GM13977 (cell line): ENCODE measurements around the gene C8G.

Experiments used
- DNase-seq: peaks from one replicate; pipeline ENCODE4 v3.0.0; 2012; ENCODE audit warnings: low spot score
- in situ Hi-C: fragments of 300-500 bp; cut with MboI; formaldehyde crosslinking; loops from one replicate; pipeline ENCODE4 v1.12.0; 2022; ENCODE audit warnings: low sequenced_read_pairs, low pct_unique_long_range_greater_than_20kb, mixed read lengths, inconsistent platforms; ENCODE audit not compliant: unreplicated experiment
- TF ChIP-seq, protein P1 (sequence below): IDR thresholded peaks from 2 replicates; pipeline ENCODE4 v1.5.1; 2012; ENCODE audit warnings: mild to moderate bottlenecking, control low read depth; ENCODE audit not compliant: insufficient read depth; ENCODE audit errors: extremely low read depth, missing control alignments

Gene C8G

GRCh38 chr9:136941231-136942111 lies 3.6 kb upstream of the C8G start:
- in situ Hi-C loops, result no loop called here
- TF ChIP-seq, protein P1, sequence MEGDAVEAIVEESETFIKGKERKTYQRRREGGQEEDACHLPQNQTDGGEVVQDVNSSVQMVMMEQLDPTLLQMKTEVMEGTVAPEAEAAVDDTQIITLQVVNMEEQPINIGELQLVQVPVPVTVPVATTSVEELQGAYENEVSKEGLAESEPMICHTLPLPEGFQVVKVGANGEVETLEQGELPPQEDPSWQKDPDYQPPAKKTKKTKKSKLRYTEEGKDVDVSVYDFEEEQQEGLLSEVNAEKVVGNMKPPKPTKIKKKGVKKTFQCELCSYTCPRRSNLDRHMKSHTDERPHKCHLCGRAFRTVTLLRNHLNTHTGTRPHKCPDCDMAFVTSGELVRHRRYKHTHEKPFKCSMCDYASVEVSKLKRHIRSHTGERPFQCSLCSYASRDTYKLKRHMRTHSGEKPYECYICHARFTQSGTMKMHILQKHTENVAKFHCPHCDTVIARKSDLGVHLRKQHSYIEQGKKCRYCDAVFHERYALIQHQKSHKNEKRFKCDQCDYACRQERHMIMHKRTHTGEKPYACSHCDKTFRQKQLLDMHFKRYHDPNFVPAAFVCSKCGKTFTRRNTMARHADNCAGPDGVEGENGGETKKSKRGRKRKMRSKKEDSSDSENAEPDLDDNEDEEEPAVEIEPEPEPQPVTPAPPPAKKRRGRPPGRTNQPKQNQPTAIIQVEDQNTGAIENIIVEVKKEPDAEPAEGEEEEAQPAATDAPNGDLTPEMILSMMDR, result no peak
- DNase-seq, result no peak

DNA sequence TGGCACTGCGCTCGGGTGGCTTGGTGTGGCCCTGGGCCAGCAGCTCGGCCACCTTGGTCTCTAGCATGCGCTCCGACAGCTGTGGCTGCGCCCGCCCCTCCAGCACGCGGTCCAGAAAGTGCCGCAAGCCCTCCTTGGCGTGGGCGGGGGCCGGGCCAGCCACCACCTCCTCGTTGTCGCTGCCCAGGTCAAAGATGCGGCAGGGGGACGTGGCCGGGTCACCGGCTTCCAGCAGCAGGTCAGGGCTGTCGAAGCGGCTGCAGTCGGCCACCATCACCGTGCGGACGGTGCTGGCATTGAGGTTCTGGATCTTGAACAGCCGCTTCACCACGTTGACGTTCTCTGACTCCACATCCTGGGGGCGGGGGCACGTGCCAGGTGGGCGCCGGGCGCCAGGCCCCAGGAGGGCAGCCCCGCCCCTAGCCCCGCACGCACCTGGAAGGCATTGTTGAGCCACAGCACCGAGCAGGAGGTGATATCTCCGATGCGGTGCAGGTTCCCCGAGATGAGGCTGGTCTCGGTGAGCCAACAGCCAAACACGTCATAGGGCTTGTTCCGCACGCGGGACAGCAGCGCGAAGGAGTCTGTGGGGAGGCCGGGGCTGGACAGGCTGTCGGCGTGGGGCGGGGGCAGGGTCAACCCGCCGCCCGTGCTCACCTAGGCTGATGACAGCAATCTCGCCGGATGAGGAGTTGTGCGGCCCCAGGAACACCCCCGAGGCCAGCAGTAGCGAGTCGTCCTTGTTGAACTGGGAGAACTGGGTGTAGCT lies 2.7 kb upstream of the C8G start:
- in situ Hi-C loops, result no loop called here
- no peak for DNase-seq
- TF ChIP-seq, protein P1, result no peak

DNA sequence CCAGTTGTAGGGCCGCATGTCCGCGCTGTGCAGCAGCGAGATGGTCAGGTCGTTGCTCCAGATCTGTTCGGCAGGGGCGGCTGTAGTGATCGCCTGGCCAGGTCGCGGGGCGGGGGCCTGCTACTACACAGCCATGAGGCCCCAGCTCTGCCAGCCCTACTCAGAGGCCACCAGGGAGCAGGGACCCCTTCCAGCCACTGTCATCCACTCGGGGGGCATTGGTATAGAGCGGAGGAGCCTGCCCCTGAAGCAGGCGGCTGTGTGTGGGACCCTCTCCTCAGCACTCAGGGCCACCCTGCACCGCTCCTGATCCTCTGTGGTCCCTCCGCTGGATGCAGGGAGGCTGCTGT lies 2.2 kb upstream of the C8G start:
- no peak for DNase-seq
- TF ChIP-seq, protein P1, result no peak
- in situ Hi-C loops, result no loop called here

- peak; percentile 81 for DNase-seq
- in situ Hi-C loops, result no loop called here
These were observed 1.5 kb upstream of the C8G start for GRCh38 chr9:136943291-136944211.

DNA sequence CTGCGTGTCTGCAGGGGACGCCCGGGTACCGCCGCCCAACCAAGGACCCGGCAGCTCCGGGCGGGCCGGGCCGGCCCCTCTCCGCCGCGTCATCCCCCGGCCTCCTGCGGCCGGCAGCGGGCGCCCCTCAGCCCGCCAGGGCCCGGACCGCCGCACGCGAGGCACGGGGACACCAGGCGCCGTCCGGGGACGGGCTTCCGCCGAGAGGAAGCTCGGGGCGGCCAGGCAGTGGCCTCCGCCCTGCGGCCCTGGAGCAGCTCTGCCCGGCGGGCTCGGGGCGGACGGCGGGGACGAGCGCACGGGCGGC lies 878 bp upstream of the C8G start:
- in situ Hi-C loops, result no loop called here
- peak; percentile 92 for DNase-seq
- TF ChIP-seq, protein P1, result peak; percentile 45

More at GRCh38 chr9:136943291-136944211, 1.5 kb upstream of the C8G start:
- TF ChIP-seq, protein P1, result peak; percentile 16
